HepG2 (cell line): ENCODE results near the gene METTL16. TPM values are rescaled to one million over a fixed set of nuclear protein-coding genes. Genes with fewer than 3 reads are reported as not detected.

Experiments
- ATF1 ChIP-seq: IDR thresholded peaks from 2 replicates; pipeline ENCODE4 v1.6.1; 2016; ENCODE audit warnings: mild to moderate bottlenecking, control low read depth
- ATM ChIP-seq: fragments of 450-650 bp; IDR thresholded peaks from 2 replicates; pipeline ENCODE4 v1.7.1; 2017; ENCODE audit warnings: mild to moderate bottlenecking, borderline replicate concordance
- EEA1 ChIP-seq: sonication (generic); formaldehyde crosslinking; IDR thresholded peaks from 2 replicates; pipeline ENCODE4 v1.5.1; 2020; ENCODE audit warnings: mild to moderate bottlenecking, missing genetic modification reagents, borderline replicate concordance
- FOSL2 ChIP-seq: sonication (generic); formaldehyde crosslinking; IDR thresholded peaks from 2 replicates; pipeline ENCODE4 v1.4.0; 2020; ENCODE audit warnings: missing genetic modification reagents
- HES4 ChIP-seq: sonication (generic); formaldehyde crosslinking; IDR thresholded peaks from 2 replicates; pipeline ENCODE4 v1.9.0; 2021; ENCODE audit warnings: mild to moderate bottlenecking, missing genetic modification reagents, borderline replicate concordance
- HNRNPUL1 ChIP-seq: fragments of 200-400 bp; formaldehyde crosslinking; IDR thresholded peaks from 2 replicates; pipeline ENCODE4 v1.6.1; 2017; ENCODE audit warnings: low read depth, mild to moderate bottlenecking, low read length, moderate library complexity
- IRX3 ChIP-seq: sonication (generic); formaldehyde crosslinking; IDR thresholded peaks from 2 replicates; pipeline ENCODE4 v1.8.1; 2023; ENCODE audit warnings: mild to moderate bottlenecking, low read depth, missing genetic modification reagents, borderline replicate concordance
- MEIS2 ChIP-seq: sonication (generic); formaldehyde crosslinking; IDR thresholded peaks from 2 replicates; pipeline ENCODE4 v1.9.0; 2021; ENCODE audit warnings: mild to moderate bottlenecking, missing genetic modification reagents
- NR2F6 ChIP-seq, 2 experiments: IDR thresholded peaks; 2 replicates each; pipeline ENCODE4 v1.6.1; 2016; ENCODE audit warnings: antibody characterized with exemption in 1 of 2, mild to moderate bottlenecking in 1 of 2
- RARA ChIP-seq: IDR thresholded peaks from 2 replicates; pipeline ENCODE4 v1.6.1; 2016; ENCODE audit warnings: missing genetic modification reagents, missing compliant biosample characterization
- SOX5 ChIP-seq: IDR thresholded peaks from 2 replicates; pipeline ENCODE4 v1.6.1; 2016; ENCODE audit warnings: borderline replicate concordance
- SOX6 ChIP-seq, 2 experiments: fragments of 450-650 bp in 1 of 2; sonication (generic) in 1 of 2; formaldehyde crosslinking in 1 of 2; IDR thresholded peaks; 2 replicates each; pipeline versions ENCODE4 v1.4.0 to v1.6.1; 2017 to 2020; ENCODE audit warnings: antibody characterized with exemption in 1 of 2, mild to moderate bottlenecking in 1 of 2, missing genetic modification reagents in 1 of 2
- TAF1 ChIP-seq: sonication (generic); formaldehyde crosslinking; IDR thresholded peaks from 2 replicates; pipeline ENCODE4 v1.4.0; 2020; ENCODE audit warnings: missing genetic modification reagents
- TBX2 ChIP-seq: sonication (generic); formaldehyde crosslinking; IDR thresholded peaks from 2 replicates; pipeline ENCODE4 v1.5.0; 2020; ENCODE audit warnings: missing genetic modification reagents, mild to moderate bottlenecking, borderline replicate concordance
- TBX3 ChIP-seq: fragments of 450-650 bp; IDR thresholded peaks from 2 replicates; pipeline ENCODE4 v1.6.1; 2017; ENCODE audit warnings: antibody characterized with exemption, mild to moderate bottlenecking, inconsistent platforms, borderline replicate concordance
- THYN1 ChIP-seq: sonication (generic); formaldehyde crosslinking; IDR thresholded peaks from 2 replicates; pipeline ENCODE4 v1.8.1; 2023; ENCODE audit warnings: low read depth, mild to moderate bottlenecking, moderate library complexity, missing genetic modification reagents, borderline replicate concordance
- ZNF333 ChIP-seq: sonication (generic); formaldehyde crosslinking; IDR thresholded peaks from 2 replicates; pipeline ENCODE4 v1.4.0; 2020; ENCODE audit warnings: mild to moderate bottlenecking, missing genetic modification reagents, borderline replicate concordance
- ZNF34 ChIP-seq: sonication (generic); formaldehyde crosslinking; IDR thresholded peaks from 2 replicates; pipeline ENCODE4 v1.4.0; 2020; ENCODE audit warnings: mild to moderate bottlenecking, missing genetic modification reagents, borderline replicate concordance
- ZNF367 ChIP-seq: sonication (generic); formaldehyde crosslinking; IDR thresholded peaks from 2 replicates; pipeline ENCODE4 v1.4.0; 2020; ENCODE audit warnings: missing genetic modification reagents, borderline replicate concordance
- ZNF577 ChIP-seq: sonication (generic); formaldehyde crosslinking; IDR thresholded peaks from 2 replicates; pipeline ENCODE4 v1.4.0; 2020; ENCODE audit warnings: mild to moderate bottlenecking, low read depth, missing genetic modification reagents, borderline replicate concordance
- ZNF629 ChIP-seq: sonication (generic); formaldehyde crosslinking; conservative IDR thresholded peaks from 2 replicates; pipeline ENCODE4 v1.5.0; 2020; ENCODE audit warnings: missing genetic modification reagents
- ZNF792 ChIP-seq: IDR thresholded peaks from 2 replicates; pipeline ENCODE4 v1.6.1; 2016
- ZNF816 ChIP-seq: sonication (generic); formaldehyde crosslinking; IDR thresholded peaks from 2 replicates; pipeline ENCODE4 v1.8.0; 2022; ENCODE audit warnings: missing genetic modification reagents, mild to moderate bottlenecking, borderline replicate concordance
- polyA plus RNA-seq, 8 experiments: library from polyadenylated mRNA; depleted of rRNA in 3 of 8; stranded (reverse) in 7 of 8; unstranded in 1 of 8; fragments of >200 nt; fragmentation: Illumina TruSeq in 4 of 8; extraction: Trizol in 4 of 8; gene quantifications; 2 replicates each; pipeline versions ENCODE4 v1.2.1 to v1.2.3, GENCODE V29; 2011 to 2016; ENCODE audit warnings: low read depth in 4 of 8, missing spikeins in 1 of 8, mixed read lengths in 1 of 8; ENCODE audit not compliant: insufficient read depth in 1 of 8
- total RNA-seq, 5 experiments: library from RNA; depleted of rRNA; stranded (reverse); fragments of >200 nt; fragmentation: Illumina TruSeq; extraction: Trizol; gene quantifications; 2 replicates each; pipeline ENCODE4 v1.2.3, GENCODE V29; 2016; ENCODE audit warnings: low read depth in 1 of 5
- TF ChIP-seq, protein P1 (sequence below): sonication (generic); formaldehyde crosslinking; IDR thresholded peaks from 2 replicates; pipeline ENCODE4 v1.8.0; 2022; ENCODE audit warnings: mild to moderate bottlenecking, missing genetic modification reagents, moderate library complexity
- TF ChIP-seq, protein P2 (sequence below): sonication (generic); formaldehyde crosslinking; IDR thresholded peaks from 2 replicates; pipeline ENCODE4 v1.4.0; 2020; ENCODE audit warnings: mild to moderate bottlenecking, missing genetic modification reagents

Gene METTL16
- total and polyA plus RNA-seq, 2 of the 13 experiments (the other 11 are each of a cell fraction or from before 2014, with no cell fraction given), result 11.6 to 18.5 TPM

DNA sequence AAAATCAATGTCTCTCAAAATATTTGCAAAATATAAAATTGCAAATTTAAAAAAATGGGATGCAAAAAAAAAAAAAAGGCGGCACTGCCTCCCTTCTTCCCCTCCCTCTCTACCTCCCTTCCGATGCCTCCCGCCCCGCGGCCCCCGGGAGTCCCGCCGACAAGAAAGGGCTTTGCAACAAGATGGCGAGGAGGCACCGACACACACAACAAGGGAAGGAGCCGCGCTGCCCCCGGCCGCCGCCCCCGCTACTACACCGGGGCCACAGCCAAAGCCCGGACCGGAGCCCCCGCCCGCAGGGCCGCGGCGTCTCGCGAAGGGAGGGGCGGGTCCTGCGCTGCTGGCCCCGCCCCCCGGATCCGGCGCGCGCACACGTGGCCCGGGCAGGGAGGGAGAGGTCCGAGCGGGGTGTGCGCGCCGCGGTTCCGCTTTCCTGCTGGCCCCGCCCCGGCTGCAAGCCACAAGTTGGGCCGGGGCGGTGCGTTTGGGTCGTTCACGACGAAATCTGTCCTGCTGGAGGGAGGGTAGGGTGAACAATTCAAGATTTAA is 110.7 kb downstream of the METTL16 start, which contains the start of gene MNT (continued):
- TF ChIP-seq HES4, result no peak; the same call in 1 of the 2 replicates
- TF ChIP-seq SOX5 (CRISPR knock-in tag), result no peak; the same call in 1 of the 2 replicates
- no peak for TF ChIP-seq EEA1
- no peak for TF ChIP-seq NR2F6 (IDR thresholded peaks at IDR 0.05)
- TF ChIP-seq NR2F6 (CRISPR knock-in tag; IDR thresholded peaks at IDR 0.05), result no peak
- no peak for TF ChIP-seq ZNF629 (CRISPR knock-in tag)
- TF ChIP-seq ZNF792, result no peak
- TF ChIP-seq ZNF333 (CRISPR knock-in tag), result no peak
- TF ChIP-seq ATM, result no peak
- TF ChIP-seq, protein P1, sequence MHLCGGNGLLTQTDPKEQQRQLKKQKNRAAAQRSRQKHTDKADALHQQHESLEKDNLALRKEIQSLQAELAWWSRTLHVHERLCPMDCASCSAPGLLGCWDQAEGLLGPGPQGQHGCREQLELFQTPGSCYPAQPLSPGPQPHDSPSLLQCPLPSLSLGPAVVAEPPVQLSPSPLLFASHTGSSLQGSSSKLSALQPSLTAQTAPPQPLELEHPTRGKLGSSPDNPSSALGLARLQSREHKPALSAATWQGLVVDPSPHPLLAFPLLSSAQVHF (CRISPR knock-in tag), result no peak
- TF ChIP-seq, protein P2, sequence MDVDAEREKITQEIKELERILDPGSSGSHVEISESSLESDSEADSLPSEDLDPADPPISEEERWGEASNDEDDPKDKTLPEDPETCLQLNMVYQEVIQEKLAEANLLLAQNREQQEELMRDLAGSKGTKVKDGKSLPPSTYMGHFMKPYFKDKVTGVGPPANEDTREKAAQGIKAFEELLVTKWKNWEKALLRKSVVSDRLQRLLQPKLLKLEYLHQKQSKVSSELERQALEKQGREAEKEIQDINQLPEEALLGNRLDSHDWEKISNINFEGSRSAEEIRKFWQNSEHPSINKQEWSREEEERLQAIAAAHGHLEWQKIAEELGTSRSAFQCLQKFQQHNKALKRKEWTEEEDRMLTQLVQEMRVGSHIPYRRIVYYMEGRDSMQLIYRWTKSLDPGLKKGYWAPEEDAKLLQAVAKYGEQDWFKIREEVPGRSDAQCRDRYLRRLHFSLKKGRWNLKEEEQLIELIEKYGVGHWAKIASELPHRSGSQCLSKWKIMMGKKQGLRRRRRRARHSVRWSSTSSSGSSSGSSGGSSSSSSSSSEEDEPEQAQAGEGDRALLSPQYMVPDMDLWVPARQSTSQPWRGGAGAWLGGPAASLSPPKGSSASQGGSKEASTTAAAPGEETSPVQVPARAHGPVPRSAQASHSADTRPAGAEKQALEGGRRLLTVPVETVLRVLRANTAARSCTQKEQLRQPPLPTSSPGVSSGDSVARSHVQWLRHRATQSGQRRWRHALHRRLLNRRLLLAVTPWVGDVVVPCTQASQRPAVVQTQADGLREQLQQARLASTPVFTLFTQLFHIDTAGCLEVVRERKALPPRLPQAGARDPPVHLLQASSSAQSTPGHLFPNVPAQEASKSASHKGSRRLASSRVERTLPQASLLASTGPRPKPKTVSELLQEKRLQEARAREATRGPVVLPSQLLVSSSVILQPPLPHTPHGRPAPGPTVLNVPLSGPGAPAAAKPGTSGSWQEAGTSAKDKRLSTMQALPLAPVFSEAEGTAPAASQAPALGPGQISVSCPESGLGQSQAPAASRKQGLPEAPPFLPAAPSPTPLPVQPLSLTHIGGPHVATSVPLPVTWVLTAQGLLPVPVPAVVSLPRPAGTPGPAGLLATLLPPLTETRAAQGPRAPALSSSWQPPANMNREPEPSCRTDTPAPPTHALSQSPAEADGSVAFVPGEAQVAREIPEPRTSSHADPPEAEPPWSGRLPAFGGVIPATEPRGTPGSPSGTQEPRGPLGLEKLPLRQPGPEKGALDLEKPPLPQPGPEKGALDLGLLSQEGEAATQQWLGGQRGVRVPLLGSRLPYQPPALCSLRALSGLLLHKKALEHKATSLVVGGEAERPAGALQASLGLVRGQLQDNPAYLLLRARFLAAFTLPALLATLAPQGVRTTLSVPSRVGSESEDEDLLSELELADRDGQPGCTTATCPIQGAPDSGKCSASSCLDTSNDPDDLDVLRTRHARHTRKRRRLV (CRISPR knock-in tag), result no peak
- TF ChIP-seq THYN1 (CRISPR knock-in tag), result no peak
- TF ChIP-seq ZNF367, result no peak; the same call in 1 of the 2 replicates
- no peak for TF ChIP-seq MEIS2 (CRISPR knock-in tag)
- no peak for TF ChIP-seq HNRNPUL1
- no peak for TF ChIP-seq FOSL2 (CRISPR knock-in tag)
- TF ChIP-seq TBX3, result no peak
- peak; percentile 42; the same call in 1 of the 2 replicates for TF ChIP-seq ZNF816
- no peak for TF ChIP-seq SOX6 (IDR thresholded peaks at IDR 0.05)
- no peak for TF ChIP-seq SOX6 (CRISPR knock-in tag; IDR thresholded peaks at IDR 0.05)
- no peak for TF ChIP-seq ZNF34
- TF ChIP-seq IRX3 (CRISPR knock-in tag), result no peak
- no peak for TF ChIP-seq ZNF577 (CRISPR knock-in tag)
- TF ChIP-seq TAF1 (CRISPR knock-in tag), result peak; percentile 51; the same call in 1 of the 2 replicates
- no peak for TF ChIP-seq ATF1 (CRISPR knock-in tag)
- no peak for TF ChIP-seq TBX2 (CRISPR knock-in tag)
- no peak for TF ChIP-seq RARA
